Tibial artery (tissue), 4 donors: Measurements from ENCODE around the gene L3MBTL4.

Source experiments
- DNase-seq, 2 donors: peaks; one replicate each; pipeline ENCODE4 v3.0.0-alpha.2; 2019
- H3K27ac ChIP-seq, 2 donors: fragments of 200-600 bp; sonication (generic) in 1 of 2; 1 replicate in 1 of 2; 2 replicates in 1 of 2; pipeline ENCODE4 v1.5.1; 2018 to 2019; ENCODE audit warnings: mild to moderate bottlenecking in 1 of 2
- H3K27me3 ChIP-seq, 2 donors: fragments of 200-600 bp; sonication (generic) in 1 of 2; one replicate each; pipeline versions ENCODE4 v1.5.1 to v1.6.0; 2016 to 2019
- H3K36me3 ChIP-seq, 3 donors: fragments of 200-600 bp; sonication (generic) in 2 of 3; one replicate each; pipeline ENCODE4 v1.5.1; 2016 to 2019; ENCODE audit warnings: mild to moderate bottlenecking in 2 of 3
- H3K4me1 ChIP-seq, 4 donors: fragments of 200-600 bp; sonication (generic) in 2 of 4; 1 replicate in 3 of 4; 2 replicates in 1 of 4; pipeline ENCODE4 v1.5.1; 2016 to 2019
- H3K4me3 ChIP-seq, 2 donors: fragments of 200-600 bp; sonication (generic) in 1 of 2; 1 replicate in 1 of 2; 2 replicates in 1 of 2; pipeline ENCODE4 v1.5.1; 2018 to 2019; ENCODE audit warnings: mild to moderate bottlenecking in 2 of 2
- H3K9me3 ChIP-seq, 3 donors: fragments of 200-600 bp; sonication (generic) in 1 of 3; one replicate each; pipeline ENCODE4 v1.5.1; 2016 to 2019
- CTCF ChIP-seq, 2 experiments: fragments of 200-600 bp in 1 of 2; fragments of 450-650 bp in 1 of 2; IDR thresholded peaks; one replicate each; pipeline ENCODE4 v1.5.1; 2017 to 2019; ENCODE audit warnings: antibody characterized with exemption in 2 of 2, mild to moderate bottlenecking in 1 of 2, moderate library complexity in 1 of 2
- intact Hi-C: fragments of 100-400 bp; cut with DNase I; formaldehyde crosslinking; loops from one replicate; pipeline ENCODE4 v1.15.0; 2023; ENCODE audit warnings: low total_unique reads

Gene L3MBTL4

DNA sequence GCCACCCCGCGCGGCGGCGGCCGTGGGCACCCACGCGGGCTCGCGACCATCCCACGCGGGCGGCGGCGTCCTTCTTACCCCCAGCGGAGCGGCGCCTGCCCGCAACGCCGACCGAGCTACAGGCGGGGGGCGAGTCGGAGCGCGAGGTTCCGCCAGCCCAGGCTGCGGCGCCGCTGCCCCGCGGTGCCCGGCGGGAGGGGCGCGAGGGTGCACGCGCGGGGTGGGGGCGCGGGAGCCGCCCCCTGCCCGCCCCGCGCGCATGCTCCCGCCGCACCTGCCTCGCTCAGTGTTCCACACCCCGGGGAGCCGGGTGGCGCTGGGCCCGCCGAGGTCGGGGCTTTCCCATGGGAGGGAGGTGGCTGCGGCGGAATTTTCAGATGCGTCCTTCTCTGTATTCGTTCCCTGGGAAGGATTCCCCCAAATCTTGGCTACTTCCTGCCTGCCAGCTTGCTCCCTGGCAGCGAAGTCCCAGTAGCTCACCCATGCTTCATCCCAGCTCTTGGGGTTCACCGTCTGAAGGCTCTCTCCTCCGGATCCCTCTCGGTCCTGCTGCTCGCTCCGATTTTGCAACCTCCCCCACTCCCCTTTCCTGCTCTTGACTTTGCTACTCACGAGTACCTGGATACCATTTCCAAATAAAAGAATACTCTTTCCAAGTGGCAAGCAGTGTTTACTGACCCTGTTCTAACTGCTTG is at the start of gene L3MBTL4:
L3MBTL4 (minus strand) TSS at position 189 of the 695 bp plus-strand sequence. CDS start 103,286 bp downstream, outside the sequence.
- peak within 1 kb of the TSS; percentile 59 to 81 for H3K4me3 ChIP-seq
- peak within 1 kb of the TSS; percentile 48 to 68 for H3K27ac ChIP-seq
- no peak for TF ChIP-seq CTCF (IDR thresholded peaks at IDR 0.05)
- intact Hi-C loops: no loop called here
- peaks cover 0 to 5% (median 4%) of the 10 kb centered on the region in 4 donors for H3K4me1 ChIP-seq
- no peaks in the 10 kb centered on the region for H3K36me3 ChIP-seq
- no peaks in the 10 kb centered on the region for H3K9me3 ChIP-seq
- H3K27me3 ChIP-seq: peaks cover 0 to 13% of the 10 kb centered on the region in 2 donors
- no peak for DNase-seq

DNA sequence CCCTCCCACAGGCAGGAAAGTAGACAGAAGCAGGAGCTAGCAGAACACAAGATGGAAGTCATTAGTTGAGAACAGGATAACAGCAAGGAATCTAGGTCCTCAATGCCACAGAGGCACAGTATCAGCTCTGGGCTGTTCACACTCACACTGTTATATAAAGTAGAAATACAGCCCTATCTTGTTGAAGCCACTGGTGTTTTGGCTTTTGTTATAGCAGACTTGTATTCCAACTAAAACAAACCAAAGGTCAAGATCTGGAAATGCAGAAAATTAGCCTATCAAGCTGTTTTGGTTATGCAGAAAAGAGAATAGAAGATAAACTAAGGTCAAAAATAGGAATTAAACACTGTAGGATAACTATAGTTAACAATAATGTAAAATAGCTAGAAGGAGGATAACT is 37.5 kb upstream of the L3MBTL4 start:
- no peak for DNase-seq

DNA sequence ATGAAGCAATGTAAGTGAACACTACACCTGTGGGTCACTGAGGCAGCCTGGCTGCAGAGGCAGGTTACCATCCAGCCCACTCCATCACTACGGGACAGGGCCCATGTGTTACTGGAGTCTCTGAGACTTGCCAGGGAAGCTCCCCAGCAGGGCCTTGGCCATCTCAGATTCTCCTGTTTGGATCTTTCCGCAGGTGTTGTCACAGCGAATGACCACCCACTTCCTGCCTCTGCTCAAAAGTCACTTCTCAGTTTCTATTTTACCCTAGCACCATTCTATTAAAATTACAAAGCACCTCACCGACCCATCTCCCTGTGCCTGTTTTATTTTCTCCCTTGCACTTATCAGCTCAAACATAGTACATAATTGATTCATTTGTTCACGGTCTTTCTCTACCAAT is 34.5 kb upstream of the L3MBTL4 start:
- H3K4me3 ChIP-seq: no peak overlapping the region
- intact Hi-C loops: no loop called here
- no peak overlapping the region for H3K27ac ChIP-seq
- H3K27me3 ChIP-seq: no peaks in the 10 kb centered on the region
- H3K9me3 ChIP-seq: no peaks in the 10 kb centered on the region
- no peaks in the 10 kb centered on the region for H3K36me3 ChIP-seq
- no peaks in the 10 kb centered on the region for H3K4me1 ChIP-seq
- no peak for DNase-seq
- no peak for TF ChIP-seq CTCF (IDR thresholded peaks at IDR 0.05)

More for the DNA sequence above, 37.5 kb upstream of the L3MBTL4 start:
- Histone ChIP-seq H3K4me1 (no peaks in the 10 kb centered on the region), H3K27me3 (no peaks in the 10 kb centered on the region), H3K9me3 (no peaks in the 10 kb centered on the region), H3K4me3 (no peak overlapping the region), H3K27ac (no peak overlapping the region), H3K36me3 (no peaks in the 10 kb centered on the region)
- TF ChIP-seq CTCF (IDR thresholded peaks at IDR 0.05): no peak
- intact Hi-C loops: no loop called here

DNA sequence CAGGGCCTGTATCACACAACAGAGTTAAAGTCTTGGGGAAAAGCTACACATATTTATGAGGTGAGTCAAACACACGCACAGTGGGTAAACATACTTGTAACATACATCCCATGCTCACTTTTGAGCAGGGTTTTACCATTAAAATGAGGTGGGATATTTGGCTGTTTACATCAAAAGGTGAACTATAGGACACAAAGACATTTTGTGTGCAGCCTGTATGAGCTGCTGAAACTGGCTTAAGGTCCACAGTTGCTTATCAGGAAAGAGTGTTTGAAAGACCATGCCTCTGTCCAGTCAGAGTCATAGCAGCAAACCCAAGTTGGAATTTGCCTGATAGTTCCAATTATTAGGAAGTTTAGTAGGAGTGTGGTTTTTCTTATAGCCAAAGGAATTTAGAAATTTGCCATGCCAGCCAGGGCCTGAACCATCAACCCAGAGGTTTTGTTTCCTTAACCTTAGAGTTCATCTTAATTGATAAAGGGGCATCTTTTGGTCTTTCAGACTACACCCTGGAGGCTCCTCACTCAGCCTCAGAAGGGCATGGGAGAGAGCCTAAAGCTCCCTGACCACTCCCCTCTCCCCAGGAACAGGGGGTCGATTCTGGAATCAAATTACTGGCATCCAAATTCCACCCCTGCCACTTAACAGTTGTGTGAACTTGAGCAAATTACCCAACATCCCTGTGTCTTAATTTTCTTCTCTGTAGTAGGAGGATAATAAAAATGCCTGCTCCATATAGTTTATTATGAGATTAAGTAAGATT is 29.9 kb upstream of the L3MBTL4 start:
- Histone ChIP-seq H3K9me3 (no peaks in the 10 kb centered on the region), H3K4me1 (no peaks in the 10 kb centered on the region), H3K27me3 (no peaks in the 10 kb centered on the region), H3K36me3 (no peaks in the 10 kb centered on the region), H3K4me3 (no peak overlapping the region), H3K27ac (no peak overlapping the region)
- no peak for DNase-seq
- intact Hi-C loops: no loop called here
- TF ChIP-seq CTCF (IDR thresholded peaks at IDR 0.05): no peak

- Histone ChIP-seq H3K27ac (no peak overlapping the region), H3K4me1 (no peaks in the 10 kb centered on the region), H3K27me3 (no peaks in the 10 kb centered on the region), H3K9me3 (no peaks in the 10 kb centered on the region), H3K36me3 (no peaks in the 10 kb centered on the region), H3K4me3 (no peak overlapping the region)
- no peak for TF ChIP-seq CTCF (IDR thresholded peaks at IDR 0.05)
- intact Hi-C loops: no loop called here
- no peak for DNase-seq
These were observed 26.5 kb upstream of the L3MBTL4 start for GRCh38 chr18:6441200-6441599.
